SKM-1 treated with dmso at 0.1 percent for 144 hours (cell line): ENCODE data around the gene RAB2B.
A peak's percentile ranks its signal among the peaks of the same experiment; 100 is the strongest.
"Not testable (repeated sequence)": the region's sequence is repeated elsewhere in the genome, so short reads cannot be mapped to it uniquely, and the experiment has no call there.

Experiments used
- DNase-seq: peaks from one replicate; lab custom pipeline; 2025; ENCODE audit not compliant: unreplicated experiment; lab: John Stamatoyannopoulos, UW

The RAB2B gene

GRCh38 chr14:21494902-21495762 lies 18.4 kb upstream of the RAB2B start:
- no peak for DNase-seq

GRCh38 chr14:21486640-21487087 lies 9.9 kb upstream of the RAB2B start:
- DNase-seq, result no peak

- no peak for DNase-seq
Measured at GRCh38 chr14:21476523-21476924, 235 bp downstream of the RAB2B start.

- no peak for DNase-seq
Measured at GRCh38 chr14:21475767-21476522, 814 bp downstream of the RAB2B start.

- no peak for DNase-seq
Measured at GRCh38 chr14:21467616-21468015, 9.1 kb downstream of the RAB2B start.

GRCh38 chr14:21455912-21456667 lies 20.7 kb downstream of the RAB2B start, which contains the start of gene CHD8:
CHD8 (minus strand) TSS chr14:21456123; CDS start chr14:21431643, 24,480 bp downstream.
- peak; percentile 94 for DNase-seq

GRCh38 chr14:21455592-21455911 lies 21.2 kb downstream of the RAB2B start:
- no peak for DNase-seq

- no peak for DNase-seq
Measured at GRCh38 chr14:21454843-21455544, 21.8 kb downstream of the RAB2B start.

GRCh38 chr14:21449899-21450216 lies 26.9 kb downstream of the RAB2B start:
- no peak for DNase-seq

- DNase-seq, result not testable (repeated sequence)
Measured at GRCh38 chr14:21442657-21443056, 34.1 kb downstream of the RAB2B start.

- peak; percentile 6 for DNase-seq
Measured at GRCh38 chr14:21440859-21441258, 35.9 kb downstream of the RAB2B start.

GRCh38 chr14:21437063-21437901 lies 39.5 kb downstream of the RAB2B start:
- peak; percentile 78 for DNase-seq

- DNase-seq, result no peak
Measured at GRCh38 chr14:21436567-21437062, 40.1 kb downstream of the RAB2B start.

- DNase-seq, result no peak
Measured at GRCh38 chr14:21431126-21431525, 45.6 kb downstream of the RAB2B start.

GRCh38 chr14:21428930-21429329 lies 47.8 kb downstream of the RAB2B start:
- DNase-seq, result no peak

- no peak for DNase-seq
Measured at GRCh38 chr14:21426692-21427091, 50.1 kb downstream of the RAB2B start.

GRCh38 chr14:21419528-21419927 lies 57.2 kb downstream of the RAB2B start:
- no peak for DNase-seq

- DNase-seq, result no peak
Measured at GRCh38 chr14:21415329-21415728, 61.4 kb downstream of the RAB2B start.

GRCh38 chr14:21414137-21414631 lies 62.6 kb downstream of the RAB2B start:
- DNase-seq, result no peak
